Keratinocyte (primary cell): Measurements from ENCODE around the gene ADGRG4. TPM values are rescaled to one million over a fixed set of nuclear protein-coding genes. Genes with fewer than 3 reads are reported as not detected.

Experiments used
- DNase-seq: peaks from one replicate; pipeline ENCODE4 v3.0.0-alpha.2; 2011; ENCODE audit warnings: low read depth, missing footprints, low spot score
- FAIRE-seq: peaks from 2 replicates; lab custom pipeline; 2011; peaks lifted over from hg19 to GRCh38; lab: Jason Lieb, UNC
- H2AFZ ChIP-seq: 2 replicates; pipeline ENCODE4 v1.6.0; 2012; ENCODE audit warnings: low read length, control low read depth, inconsistent platforms; ENCODE audit not compliant: control insufficient read depth
- H3K27ac ChIP-seq: 2 replicates; pipeline ENCODE4 v1.5.1; 2011; ENCODE audit warnings: low read length; ENCODE audit not compliant: control insufficient read depth, insufficient read depth
- H3K27me3 ChIP-seq: 3 replicates; pipeline ENCODE4 v1.6.0; 2011; ENCODE audit warnings: low read length; ENCODE audit not compliant: control insufficient read depth, insufficient read depth; ENCODE audit errors: extremely low read depth
- H3K36me3 ChIP-seq, 2 experiments: 2 replicates in 1 of 2; 3 replicates in 1 of 2; pipeline ENCODE4 v1.5.1; 2011; ENCODE audit warnings: low read length in 2 of 2, mild to moderate bottlenecking in 1 of 2; ENCODE audit not compliant: control insufficient read depth in 2 of 2, insufficient read depth in 2 of 2; ENCODE audit errors: extremely low read depth in 1 of 2
- H3K4me1 ChIP-seq: 3 replicates; pipeline ENCODE4 v1.5.1; 2011; ENCODE audit warnings: low read length; ENCODE audit not compliant: control insufficient read depth, insufficient read depth; ENCODE audit errors: extremely low read depth
- H3K4me2 ChIP-seq: 3 replicates; pipeline ENCODE4 v1.6.0; 2011; ENCODE audit warnings: low read depth, low read length; ENCODE audit not compliant: control insufficient read depth, insufficient read depth; ENCODE audit errors: extremely low read depth
- H3K4me3 ChIP-seq, 3 experiments: fragments of 200-600 bp in 1 of 3; sonication (generic) in 1 of 3; 2 replicates in 2 of 3; 3 replicates in 1 of 3; pipeline ENCODE4 v1.5.1; 2011 to 2016; ENCODE audit warnings: low read length in 3 of 3, mild to moderate bottlenecking in 3 of 3, control low read depth in 2 of 3, inconsistent platforms in 1 of 3, low read depth in 1 of 3, mixed read lengths in 1 of 3, mixed run types in 1 of 3, moderate library complexity in 1 of 3; ENCODE audit not compliant: control insufficient read depth in 2 of 3, insufficient read depth in 2 of 3; ENCODE audit errors: extremely low read depth in 1 of 3
- H3K79me2 ChIP-seq: 2 replicates; pipeline ENCODE4 v1.6.0; 2012; ENCODE audit warnings: low read length; ENCODE audit not compliant: control insufficient read depth, insufficient read depth
- H3K9ac ChIP-seq: 3 replicates; pipeline ENCODE4 v1.6.0; 2011; ENCODE audit warnings: low read length; ENCODE audit not compliant: control insufficient read depth, insufficient read depth; ENCODE audit errors: extremely low read depth
- H3K9me1 ChIP-seq: 3 replicates; pipeline ENCODE4 v1.6.0; 2011; ENCODE audit warnings: low read length; ENCODE audit not compliant: control insufficient read depth, insufficient read depth; ENCODE audit errors: extremely low read depth
- H3K9me3 ChIP-seq: 2 replicates; pipeline ENCODE4 v1.5.1; 2012; ENCODE audit warnings: low read depth, low read length; ENCODE audit not compliant: control insufficient read depth
- H4K20me1 ChIP-seq: 3 replicates; pipeline ENCODE4 v1.6.0; 2011; ENCODE audit warnings: low read length; ENCODE audit not compliant: control insufficient read depth, insufficient read depth; ENCODE audit errors: extremely low read depth
- CTCF ChIP-seq, 3 experiments: IDR thresholded peaks in 1 of 3; conservative IDR thresholded peaks in 1 of 3; optimal IDR thresholded peaks in 1 of 3; 2 replicates in 2 of 3; 3 replicates in 1 of 3; pipeline versions ENCODE3 to v1.5.1; 2011; ENCODE audit warnings: low read length in 3 of 3, mild to moderate bottlenecking in 3 of 3, moderate library complexity in 2 of 3, control low read depth in 1 of 3, inconsistent platforms in 1 of 3; ENCODE audit not compliant: insufficient read depth in 2 of 3; ENCODE audit errors: extremely low read depth in 1 of 3
- EZH2 ChIP-seq: IDR thresholded peaks from one replicate; pipeline ENCODE4 v1.6.1; 2012; ENCODE audit warnings: inconsistent platforms, mild to moderate bottlenecking, low read length, moderate library complexity
- dilution Hi-C: fragments of 300-500 bp; cut with MboI; formaldehyde crosslinking; loops from one replicate; pipeline ENCODE4 v1.7.0; 2020; ENCODE audit warnings: low sequenced_read_pairs; ENCODE audit not compliant: extremely low pct_ligation_motif_present
- polyA plus RNA-seq, 5 experiments: library from polyadenylated mRNA; depleted of rRNA in 3 of 5; stranded (reverse) in 3 of 5; stranded (forward) in 1 of 5; unstranded in 1 of 5; fragments of >200 nt; gene quantifications; 1 replicate in 1 of 5; 2 replicates in 3 of 5; 3 replicates in 1 of 5; pipeline versions ENCODE4 v1.2.1 to v1.2.3, GENCODE V29; 2011 to 2012; ENCODE audit warnings: missing spikeins in 2 of 5, low read depth in 1 of 5, low replicate concordance in 1 of 5

ADGRG4 gene
- polyA plus RNA-seq, 1 donor (not counting 4 experiments of a cell fraction or from before 2014, with no cell fraction given) = not detected

- H3K4me1 ChIP-seq = no peaks in the 10 kb centered on the region
- FAIRE-seq = no peak
- no peaks in the 10 kb centered on the region for H4K20me1 ChIP-seq
- no peaks in the 10 kb centered on the region for H3K36me3 ChIP-seq
- H3K9me3 ChIP-seq = no peaks in the 10 kb centered on the region
- no peak overlapping the region for H3K9ac ChIP-seq
- no peak overlapping the region for H3K4me3 ChIP-seq
- H3K27ac ChIP-seq = no peak overlapping the region
- H3K9me1 ChIP-seq = no peaks in the 10 kb centered on the region
- no peaks in the 10 kb centered on the region for H3K27me3 ChIP-seq
- H2AFZ ChIP-seq = no peak overlapping the region
- H3K79me2 ChIP-seq = no peaks in the 10 kb centered on the region
- DNase-seq = no peak
- dilution Hi-C loops = no loop called here
- H3K4me2 ChIP-seq = no peak overlapping the region
- TF ChIP-seq EZH2 (no peak), CTCF (optimal IDR thresholded peaks at IDR 0.05 in 1 of 3, IDR thresholded peaks at IDR 0.05 in 1 of 3, conservative IDR thresholded peaks at IDR 0.05 in 1 of 3; ENCODE audit: extremely low read depth in 1 of 3, insufficient read depth in 2 of 3, low read length in 3 of 3) (no peak)
Measured at GRCh38 chrX:136266828-136267227, 33.9 kb upstream of the ADGRG4 start.

DNA sequence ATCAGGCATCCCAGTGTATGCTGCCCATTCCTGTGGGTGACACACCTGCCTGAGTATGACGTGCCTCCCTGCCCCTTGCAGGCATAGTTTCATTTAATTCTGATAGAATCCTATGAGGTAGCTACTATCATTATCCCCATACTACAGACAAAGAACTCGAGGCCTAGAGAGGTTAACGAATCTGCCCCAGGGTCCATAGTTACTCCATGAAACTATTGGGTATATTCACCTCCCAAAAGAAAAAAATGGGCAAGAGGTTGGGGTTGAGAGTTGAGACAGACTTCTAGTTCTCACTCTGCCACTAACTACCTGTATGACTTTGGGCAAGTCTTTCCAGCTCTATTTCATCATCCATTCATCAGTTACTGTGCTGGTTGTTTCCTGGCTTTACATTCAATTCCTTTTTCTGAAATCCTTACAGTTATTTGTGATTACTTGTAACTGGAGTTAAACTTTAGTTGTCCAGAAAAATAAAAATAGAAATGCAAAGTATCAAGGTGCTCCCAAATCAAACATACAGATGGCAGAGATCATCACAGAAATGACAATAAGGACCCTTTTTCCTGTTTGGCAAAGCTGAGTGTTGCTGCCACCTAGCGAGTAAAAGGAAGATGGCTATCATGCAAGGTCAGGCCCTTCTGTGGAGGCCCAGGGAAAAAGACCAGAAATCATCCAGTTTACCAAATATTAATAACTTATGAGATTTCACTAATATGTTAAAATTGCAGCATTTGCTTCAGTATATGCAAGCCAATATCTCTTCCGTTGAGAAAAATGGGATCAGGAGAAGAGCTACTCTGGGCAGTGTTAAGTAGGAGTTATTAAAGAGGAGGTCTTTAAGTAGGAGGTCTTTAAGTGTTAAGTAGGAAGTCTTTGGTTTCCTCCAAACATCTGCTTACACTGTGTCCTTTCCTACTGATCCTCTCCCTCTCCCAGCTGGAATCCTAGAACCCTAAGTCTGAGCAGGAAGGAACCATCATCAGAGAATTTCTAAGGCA, 32.4 kb upstream of the ADGRG4 start:
- dilution Hi-C loops = no loop called here
- no peak overlapping the region for H3K4me3 ChIP-seq
- no peaks in the 10 kb centered on the region for H3K27me3 ChIP-seq
- no peaks in the 10 kb centered on the region for H3K79me2 ChIP-seq
- no peaks in the 10 kb centered on the region for H3K36me3 ChIP-seq
- no peaks in the 10 kb centered on the region for H3K9me3 ChIP-seq
- no peak for DNase-seq
- peaks cover 6% of the 10 kb centered on the region for H3K4me1 ChIP-seq
- peak; percentile 79 to 80 (median 79) for TF ChIP-seq CTCF (optimal IDR thresholded peaks at IDR 0.05 in 1 of 3, IDR thresholded peaks at IDR 0.05 in 1 of 3, conservative IDR thresholded peaks at IDR 0.05 in 1 of 3; ENCODE audit: extremely low read depth in 1 of 3, insufficient read depth in 2 of 3, low read length in 3 of 3)
- TF ChIP-seq EZH2 = no peak
- no peak for FAIRE-seq
- H2AFZ ChIP-seq = no peak overlapping the region
- H4K20me1 ChIP-seq = no peaks in the 10 kb centered on the region
- H3K27ac ChIP-seq = no peak overlapping the region
- no peaks in the 10 kb centered on the region for H3K9me1 ChIP-seq
- H3K9ac ChIP-seq = no peak overlapping the region
- no peak overlapping the region for H3K4me2 ChIP-seq
